Activated gamma-delta T cell treated with Interleukin-2 at 50 U/mL for 16 hours (primary cell): ENCODE measurements around the gene QDPR.

ENCODE experiments used
- DNase-seq: peaks from one replicate; pipeline ENCODE4 v3.0.0-alpha.2; 2020

The QDPR gene

GRCh38 chr4:17526695-17527477 lies 15.0 kb upstream of the QDPR start:
- no peak for DNase-seq

- DNase-seq = no peak
Observed at GRCh38 chr4:17523662-17524061, 11.8 kb upstream of the QDPR start.

GRCh38 chr4:17521595-17521994 lies 9.7 kb upstream of the QDPR start:
- no peak for DNase-seq

GRCh38 chr4:17517664-17518063 lies 5.8 kb upstream of the QDPR start:
- DNase-seq = no peak

- DNase-seq = no peak
Observed at GRCh38 chr4:17516980-17517379, 5.1 kb upstream of the QDPR start.

- DNase-seq = no peak
Observed at GRCh38 chr4:17515445-17516407, 3.8 kb upstream of the QDPR start.

- no peak for DNase-seq
Observed at GRCh38 chr4:17514865-17515264, 3.0 kb upstream of the QDPR start, which contains the start of gene CLRN2. TSS of gene CLRN2 (plus strand) at chr4:17515165. CDS start at chr4:17515267, 102 bp downstream.

GRCh38 chr4:17512973-17513665 lies 1.2 kb upstream of the QDPR start:
- DNase-seq = no peak

- DNase-seq = peak; percentile 45
Observed at GRCh38 chr4:17511509-17511949, 361 bp downstream of the QDPR start.

GRCh38 chr4:17511051-17511450 lies 839 bp downstream of the QDPR start:
- no peak for DNase-seq

GRCh38 chr4:17510582-17510981 lies 1.3 kb downstream of the QDPR start:
- DNase-seq = no peak

GRCh38 chr4:17504081-17504480 lies 7.8 kb downstream of the QDPR start:
- DNase-seq = no peak

GRCh38 chr4:17502756-17503155 lies 9.1 kb downstream of the QDPR start:
- DNase-seq = no peak

GRCh38 chr4:17500574-17500973 lies 11.3 kb downstream of the QDPR start:
- DNase-seq = no peak

- no peak for DNase-seq
Observed at GRCh38 chr4:17497890-17498523, 13.9 kb downstream of the QDPR start.

- no peak for DNase-seq
Observed at GRCh38 chr4:17494258-17495190, 17.4 kb downstream of the QDPR start.

GRCh38 chr4:17493619-17494018 lies 18.3 kb downstream of the QDPR start:
- DNase-seq = no peak

GRCh38 chr4:17492876-17493275 lies 19.0 kb downstream of the QDPR start:
- no peak for DNase-seq

GRCh38 chr4:17492058-17492741 lies 19.7 kb downstream of the QDPR start:
- DNase-seq = no peak

- DNase-seq = no peak
Observed at GRCh38 chr4:17491196-17491595, 20.7 kb downstream of the QDPR start.

GRCh38 chr4:17490575-17491059 lies 21.3 kb downstream of the QDPR start:
- no peak for DNase-seq
